HUES48 (cell line): ENCODE data around the gene PROC.

Experiments used
- H3K27ac ChIP-seq: one replicate; pipeline ENCODE4 v1.7.0; 2013; ENCODE audit warnings: low read depth, low read length, inconsistent platforms
- H3K27me3 ChIP-seq: 2 replicates; pipeline ENCODE4 v1.6.1; 2013; ENCODE audit warnings: mild to moderate bottlenecking, low read length; ENCODE audit not compliant: control insufficient read depth, insufficient read depth
- H3K36me3 ChIP-seq: 2 replicates; pipeline ENCODE4 v1.6.1; 2013; ENCODE audit warnings: low read length; ENCODE audit not compliant: control insufficient read depth, insufficient read depth
- H3K4me1 ChIP-seq: 2 replicates; pipeline ENCODE4 v1.6.1; 2013; ENCODE audit warnings: mild to moderate bottlenecking, low read length; ENCODE audit not compliant: control insufficient read depth, insufficient read depth
- H3K4me3 ChIP-seq: 2 replicates; pipeline ENCODE4 v1.5.1; 2013; ENCODE audit warnings: mild to moderate bottlenecking, low read depth, low read length
- H3K9ac ChIP-seq: 2 replicates; pipeline ENCODE4 v1.6.1; 2013; ENCODE audit warnings: mild to moderate bottlenecking, low read depth, low read length, moderate library complexity
- H3K9me3 ChIP-seq: 2 replicates; pipeline ENCODE4 v1.6.1; 2013; ENCODE audit warnings: low read length; ENCODE audit not compliant: control insufficient read depth, insufficient read depth

Gene PROC

DNA sequence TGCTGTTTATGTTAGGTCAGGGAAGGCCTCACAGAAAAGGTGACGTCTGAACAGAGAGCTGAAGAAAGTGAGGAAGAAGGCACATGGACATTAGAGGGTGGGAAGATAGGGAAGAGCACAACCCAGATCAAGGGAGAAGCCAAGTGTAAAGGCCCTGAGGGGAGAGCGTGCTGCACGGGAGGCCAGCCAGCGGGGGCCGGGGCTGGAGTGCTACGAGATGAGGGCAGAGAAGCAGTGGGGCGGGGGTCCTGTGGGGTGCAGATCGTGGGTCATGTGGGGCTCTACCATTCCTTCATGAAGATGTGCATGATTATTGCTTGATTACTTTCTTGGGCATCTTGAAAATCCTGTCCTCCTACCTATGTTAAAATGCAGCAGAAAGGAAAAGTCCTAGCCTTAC, 50.8 kb downstream of the PROC start:
- Histone ChIP-seq H3K27ac (no peak overlapping the region), H3K9ac (no peak overlapping the region), H3K4me1 (peaks cover 13% of the 10 kb centered on the region), H3K9me3 (no peaks in the 10 kb centered on the region), H3K27me3 (no peaks in the 10 kb centered on the region), H3K4me3 (no peak overlapping the region), H3K36me3 (peaks cover 11% of the 10 kb centered on the region; the same call in 1 of the 2 replicates)

DNA sequence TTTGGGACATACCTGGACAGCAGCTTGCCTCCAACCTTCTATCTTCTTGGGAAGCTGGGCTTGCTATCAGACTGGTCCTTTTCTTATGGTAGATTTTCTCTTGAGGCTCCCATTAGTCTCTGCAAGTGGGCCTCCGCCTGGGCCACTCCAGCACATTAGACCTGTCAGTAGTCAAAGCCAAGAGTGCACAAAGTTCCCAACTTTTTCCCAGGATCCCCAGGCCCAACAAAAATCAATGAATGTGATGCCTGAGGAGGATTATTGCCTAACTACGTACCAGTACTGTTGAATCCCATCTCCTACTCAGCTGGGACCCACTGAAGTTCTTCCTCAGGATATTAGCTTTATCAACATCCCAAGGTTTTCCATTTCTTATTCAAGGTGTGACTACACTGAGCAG, 51.7 kb downstream of the PROC start:
- Histone ChIP-seq H3K4me3 (no peak overlapping the region), H3K9ac (no peak overlapping the region), H3K36me3 (peaks cover 11% of the 10 kb centered on the region; the same call in 1 of the 2 replicates), H3K27ac (no peak overlapping the region), H3K4me1 (peaks cover 4% of the 10 kb centered on the region), H3K9me3 (no peaks in the 10 kb centered on the region), H3K27me3 (no peaks in the 10 kb centered on the region)

DNA sequence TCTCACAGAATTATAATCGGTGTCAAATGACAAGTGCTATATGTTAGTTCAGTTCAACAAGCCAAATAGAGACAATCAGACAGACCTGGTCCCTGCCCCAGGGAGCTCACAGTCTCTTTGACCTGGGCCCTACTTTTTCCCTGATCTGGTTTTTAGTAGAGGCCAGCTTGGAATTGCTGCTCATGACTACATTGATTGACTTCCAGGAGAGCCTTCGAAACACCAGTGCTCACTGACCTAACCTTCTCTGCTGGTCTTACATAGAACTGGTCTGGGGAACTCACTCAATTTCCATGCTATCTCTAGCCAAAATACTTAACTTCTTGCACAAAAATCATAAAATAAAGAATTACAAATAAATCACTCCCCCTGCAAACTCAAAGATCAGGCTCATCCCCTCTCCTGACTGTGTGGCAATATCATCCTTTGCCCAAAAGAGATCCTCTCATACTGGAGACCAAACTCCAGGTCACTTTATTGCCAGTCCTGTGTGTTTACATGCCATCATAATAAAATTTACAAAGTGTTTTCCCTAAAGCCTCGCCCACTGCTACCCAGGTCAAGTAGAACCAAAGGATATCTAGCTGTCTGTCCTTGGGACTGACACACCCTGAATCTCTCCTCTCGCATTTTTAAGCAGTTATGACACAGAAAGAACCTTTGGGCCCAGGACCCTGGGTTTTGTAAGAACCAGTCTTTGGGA, 53.2 kb downstream of the PROC start:
- no peak overlapping the region for H3K4me3 ChIP-seq
- no peak overlapping the region for H3K9ac ChIP-seq
- no peaks in the 10 kb centered on the region for H3K4me1 ChIP-seq
- no peaks in the 10 kb centered on the region for H3K9me3 ChIP-seq
- H3K27ac ChIP-seq, result no peak overlapping the region
- peaks cover 9% of the 10 kb centered on the region; the same call in 1 of the 2 replicates for H3K36me3 ChIP-seq
- H3K27me3 ChIP-seq, result no peaks in the 10 kb centered on the region

DNA sequence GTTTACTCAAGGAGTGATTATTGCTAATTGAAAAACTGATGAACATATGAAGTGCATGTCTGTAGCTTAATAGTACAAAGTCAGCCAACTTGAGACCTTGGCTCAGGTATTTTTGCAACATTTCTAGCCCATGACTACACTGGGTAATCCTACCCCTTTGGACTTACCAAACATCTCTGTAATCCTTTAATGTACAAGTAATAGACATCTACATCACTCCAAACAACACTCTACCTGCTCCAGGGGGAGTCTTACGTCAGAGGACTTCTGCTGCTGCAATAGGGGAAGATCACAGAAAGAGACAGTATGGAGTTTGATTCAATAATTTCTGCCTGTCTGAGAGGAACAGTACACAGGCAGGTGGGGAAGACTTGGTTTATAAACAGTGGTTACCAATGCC, 54.0 kb downstream of the PROC start:
- H3K4me3 ChIP-seq, result no peak overlapping the region

DNA sequence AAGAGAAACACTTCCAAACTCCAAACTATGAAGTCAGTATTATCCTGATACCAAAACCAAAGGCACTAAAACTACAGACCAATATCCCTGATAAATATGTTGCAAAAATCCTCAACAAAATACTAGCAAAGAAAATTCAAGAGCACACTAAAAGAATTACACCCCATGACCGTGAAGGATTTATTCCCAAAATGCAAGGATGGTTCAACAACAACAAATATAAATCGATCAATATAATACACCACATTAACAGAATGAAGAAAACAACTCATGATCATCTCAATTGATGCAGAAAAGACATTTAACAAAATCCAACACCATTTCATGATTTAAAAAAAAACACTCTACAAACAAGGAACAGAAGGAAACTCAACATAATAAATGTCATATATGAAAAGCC, 57.6 kb downstream of the PROC start:
- H3K36me3 ChIP-seq, result peaks cover 4% of the 10 kb centered on the region
- no peaks in the 10 kb centered on the region for H3K27me3 ChIP-seq
- H3K9me3 ChIP-seq, result no peaks in the 10 kb centered on the region
- H3K27ac ChIP-seq, result no peak overlapping the region
- no peak overlapping the region for H3K4me3 ChIP-seq
- no peak overlapping the region for H3K9ac ChIP-seq
- peaks cover 18% of the 10 kb centered on the region for H3K4me1 ChIP-seq

More for the DNA sequence above, 54.0 kb downstream of the PROC start:
- Histone ChIP-seq H3K4me1 (no peaks in the 10 kb centered on the region), H3K27ac (no peak overlapping the region), H3K27me3 (no peaks in the 10 kb centered on the region), H3K9ac (no peak overlapping the region), H3K9me3 (no peaks in the 10 kb centered on the region), H3K36me3 (peaks cover 7% of the 10 kb centered on the region; the same call in 1 of the 2 replicates)
